Measurements from ENCODE around the gene FOXP2.

The FOXP2 gene

DNA sequence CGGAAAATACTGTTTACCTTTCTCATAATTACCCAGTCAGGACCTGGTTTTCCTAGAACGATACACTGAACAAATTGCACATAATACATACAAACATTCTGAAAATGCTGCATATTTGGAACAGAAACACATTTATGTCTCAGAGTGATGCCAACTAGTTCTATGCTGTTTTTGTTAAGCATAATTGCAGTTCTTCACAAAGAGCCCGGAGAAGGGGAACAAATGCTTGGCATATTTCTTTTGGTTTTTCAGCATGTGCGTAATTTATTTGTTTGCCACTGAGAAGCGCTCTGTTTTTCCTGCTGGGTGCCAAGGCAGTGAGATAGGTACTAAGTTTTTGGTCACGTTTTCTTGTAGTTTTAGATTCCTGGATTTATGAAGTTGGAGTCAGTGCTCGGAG lies 326.3 kb downstream of the FOXP2 start:
- no peak for DNase-seq

DNA sequence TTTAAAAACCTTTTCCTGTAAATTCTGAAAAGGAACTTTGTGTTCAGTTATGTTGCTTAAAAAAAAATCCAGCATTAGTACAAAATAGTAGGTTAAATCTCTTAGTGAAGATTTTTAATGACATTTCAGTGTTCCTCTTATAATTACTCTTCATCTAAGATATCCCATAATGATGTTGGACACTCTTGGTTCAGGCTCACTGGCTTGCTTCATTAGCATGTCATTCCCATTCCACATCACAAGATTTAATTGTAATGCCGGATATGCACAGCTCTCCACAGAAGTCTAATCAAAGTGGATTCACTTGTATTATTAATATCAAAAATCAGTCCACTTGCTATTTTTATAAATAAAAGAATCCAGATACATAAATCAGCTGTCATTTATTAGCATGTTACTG lies 327.3 kb downstream of the FOXP2 start:
- no peak for DNase-seq

Data from NCI-H1105 treated with DMSO at 0.1 percent for 48 hours (cell line).